GM19240 (cell line): ENCODE results near the gene HTRA1.

Experiments
- DNase-seq: peaks from one replicate; pipeline ENCODE4 v3.0.0; 2011; ENCODE audit warnings: low spot score; ENCODE audit not compliant: insufficient read length

HTRA1 gene

GRCh38 chr10:122494173-122494820 is 32.9 kb downstream of the HTRA1 start:
- no peak for DNase-seq

- no peak for DNase-seq
Measured at GRCh38 chr10:122494833-122495232, 33.5 kb downstream of the HTRA1 start.

- DNase-seq = no peak
Measured at GRCh38 chr10:122495406-122496340, 34.3 kb downstream of the HTRA1 start.

- DNase-seq = no peak
Measured at GRCh38 chr10:122497241-122497640, 35.9 kb downstream of the HTRA1 start.

- DNase-seq = no peak
Measured at GRCh38 chr10:122498521-122498920, 37.2 kb downstream of the HTRA1 start.

- no peak for DNase-seq
Measured at GRCh38 chr10:122499012-122499411, 37.7 kb downstream of the HTRA1 start.

- DNase-seq = no peak
Measured at GRCh38 chr10:122499491-122499941, 38.2 kb downstream of the HTRA1 start.

- DNase-seq = no peak
Measured at GRCh38 chr10:122500194-122500593, 38.8 kb downstream of the HTRA1 start.

GRCh38 chr10:122500726-122501125 is 39.4 kb downstream of the HTRA1 start:
- no peak for DNase-seq

GRCh38 chr10:122503012-122503411 is 41.7 kb downstream of the HTRA1 start:
- no peak for DNase-seq

GRCh38 chr10:122503886-122504609 is 42.7 kb downstream of the HTRA1 start:
- DNase-seq = no peak

GRCh38 chr10:122504610-122504950 is 43.2 kb downstream of the HTRA1 start:
- DNase-seq = no peak

GRCh38 chr10:122505011-122505410 is 43.7 kb downstream of the HTRA1 start:
- DNase-seq = no peak

- DNase-seq = no peak
Measured at GRCh38 chr10:122505885-122506645, 44.7 kb downstream of the HTRA1 start.

- no peak for DNase-seq
Measured at GRCh38 chr10:122507616-122508015, 46.3 kb downstream of the HTRA1 start.

- no peak for DNase-seq
Measured at GRCh38 chr10:122508021-122508420, 46.7 kb downstream of the HTRA1 start.

- no peak for DNase-seq
Measured at GRCh38 chr10:122509323-122509722, 48.0 kb downstream of the HTRA1 start.

GRCh38 chr10:122510326-122510725 is 49.0 kb downstream of the HTRA1 start:
- no peak for DNase-seq

- no peak for DNase-seq
Measured at GRCh38 chr10:122510736-122511135, 49.4 kb downstream of the HTRA1 start.

- DNase-seq = no peak
Measured at GRCh38 chr10:122513053-122513452, 51.7 kb downstream of the HTRA1 start.
